SKM-1 treated with dmso at 0.1 percent for 144 hours (cell line): ENCODE results near the gene NDST3.
A peak's percentile ranks its signal among the peaks of the same experiment; 100 is the strongest.

Experiments
- DNase-seq: peaks from one replicate; lab custom pipeline; 2025; ENCODE audit not compliant: unreplicated experiment; lab: John Stamatoyannopoulos, UW

Gene NDST3

DNA sequence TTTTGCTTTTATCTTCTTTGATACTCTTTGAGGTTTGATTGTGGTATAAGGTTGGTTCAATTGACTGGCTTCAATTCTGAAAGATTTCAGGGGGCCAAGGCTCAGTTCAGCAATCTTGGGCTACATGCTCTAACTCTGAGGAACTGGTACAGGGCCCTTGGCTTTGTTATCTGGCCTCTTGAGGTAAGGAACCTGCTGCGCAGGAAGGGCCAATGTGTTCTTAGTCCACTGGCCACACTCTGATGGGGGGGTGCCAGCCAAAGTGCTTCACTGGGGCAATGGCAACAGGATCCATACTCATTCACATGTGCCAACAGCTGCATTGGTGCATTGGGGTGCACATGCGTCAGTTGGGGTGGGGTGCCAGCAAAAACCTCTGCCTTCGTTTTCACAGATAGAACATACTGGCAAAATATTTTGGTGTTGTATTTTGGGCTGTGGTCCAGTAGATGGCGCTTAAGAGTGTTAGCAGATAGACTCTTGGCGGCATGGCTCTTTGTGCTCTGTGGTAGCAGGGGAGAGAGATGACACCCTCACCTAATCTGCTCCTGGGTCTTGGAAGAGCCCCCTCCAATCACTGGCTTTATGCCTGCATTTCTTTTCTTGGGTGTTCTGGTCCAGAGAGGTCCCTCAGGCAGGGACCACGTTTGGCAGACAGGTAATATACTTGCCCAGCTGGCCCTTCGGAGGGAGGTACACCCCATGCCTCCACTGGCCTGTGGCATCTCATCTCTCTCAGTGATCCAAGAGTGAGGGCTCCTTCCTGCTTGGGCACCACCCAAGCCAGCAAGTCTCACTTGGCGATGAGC, 42.9 kb downstream of the NDST3 start:
- no peak for DNase-seq

DNA sequence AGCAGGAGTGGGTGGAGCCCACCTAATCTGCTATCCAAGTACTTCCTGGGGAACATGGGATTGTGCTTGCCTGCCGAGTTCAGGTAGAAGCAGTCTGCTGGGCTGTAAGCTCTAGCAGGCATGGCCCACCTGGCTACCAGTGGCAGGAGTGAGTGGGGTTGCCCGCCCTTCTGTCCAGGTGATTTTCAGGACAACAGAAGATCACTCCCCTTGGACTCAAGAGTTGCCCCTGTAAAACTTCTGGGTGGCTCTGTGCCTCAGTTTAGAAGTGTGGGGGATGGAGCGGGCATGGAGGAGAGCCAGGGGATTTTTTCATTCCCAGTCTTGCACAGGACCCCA, 43.5 kb downstream of the NDST3 start:
- DNase-seq = no peak

DNA sequence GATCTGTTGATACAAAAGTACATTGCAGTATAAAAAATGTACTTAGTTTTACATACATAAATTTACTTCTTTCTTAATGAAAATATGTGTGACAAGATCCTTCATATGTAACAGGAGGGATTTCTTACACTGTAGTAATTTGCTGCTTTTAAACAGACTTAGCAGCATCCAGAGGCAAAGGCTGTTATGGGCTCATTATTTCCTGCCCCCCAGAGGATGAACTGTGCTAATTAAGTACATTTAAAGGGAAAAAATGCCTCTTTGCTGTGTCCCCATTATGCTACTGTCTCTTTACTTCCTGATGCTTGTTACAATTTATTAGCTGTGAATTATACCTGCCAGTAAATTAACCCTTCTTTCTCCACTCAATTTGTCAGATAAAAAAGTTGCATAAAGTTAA, 47.1 kb downstream of the NDST3 start:
- DNase-seq = no peak

DNA sequence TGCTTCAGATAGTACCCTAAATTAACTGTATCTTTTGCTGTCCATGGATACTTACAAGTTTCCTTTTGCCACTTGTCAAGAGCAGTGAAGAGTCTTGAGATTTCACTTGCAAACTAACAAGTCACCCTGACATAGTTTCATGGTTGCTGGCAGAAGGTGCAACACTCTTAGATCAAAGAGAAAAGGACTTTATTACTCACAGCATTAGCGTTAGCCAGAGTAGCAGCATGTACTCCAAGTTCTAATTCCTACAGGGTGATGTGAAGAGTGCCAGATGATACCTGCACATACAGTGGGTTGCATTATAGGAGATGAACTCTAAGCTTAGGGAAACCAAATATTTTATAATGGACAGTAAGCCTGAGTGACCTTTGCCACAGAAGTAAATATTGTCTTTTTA, 47.9 kb downstream of the NDST3 start:
- no peak for DNase-seq

DNA sequence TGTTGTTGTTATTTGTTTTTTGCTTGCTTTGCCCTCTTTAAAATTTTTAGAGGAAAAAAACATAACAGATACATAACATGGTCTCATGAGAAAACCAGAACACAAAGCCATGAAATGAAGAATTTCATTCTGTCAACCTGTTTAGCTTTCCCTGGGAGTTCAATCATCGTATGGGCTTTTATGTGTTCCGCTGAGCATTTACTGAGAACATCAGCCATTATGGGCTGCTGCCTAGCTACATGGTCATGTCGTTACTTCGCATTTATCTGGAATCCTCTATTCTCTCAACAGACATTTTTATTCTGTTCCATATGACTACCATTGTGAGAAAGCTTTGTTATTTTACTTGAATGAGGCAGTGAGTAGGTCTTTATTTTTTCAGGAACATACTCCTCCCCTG, 51.4 kb downstream of the NDST3 start:
- DNase-seq = no peak

DNA sequence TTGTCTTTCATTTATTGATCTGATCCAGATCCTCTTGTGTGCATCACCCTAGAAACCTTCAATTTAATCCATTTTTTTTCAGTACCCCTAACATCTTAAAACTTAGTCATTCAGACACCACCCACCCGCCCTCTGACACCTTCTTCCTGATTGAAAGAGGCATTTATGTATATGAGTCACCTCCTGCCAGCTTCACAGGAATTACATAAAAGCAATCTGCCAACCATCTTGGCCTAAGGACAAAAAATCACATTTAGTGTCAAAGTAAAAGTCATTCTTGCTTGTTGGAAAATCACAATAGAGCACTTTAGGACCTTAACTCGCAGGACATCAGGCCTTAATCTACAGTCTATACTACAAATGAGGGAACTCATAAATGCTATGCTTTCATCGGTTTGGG, 52.1 kb downstream of the NDST3 start:
- DNase-seq = no peak

DNA sequence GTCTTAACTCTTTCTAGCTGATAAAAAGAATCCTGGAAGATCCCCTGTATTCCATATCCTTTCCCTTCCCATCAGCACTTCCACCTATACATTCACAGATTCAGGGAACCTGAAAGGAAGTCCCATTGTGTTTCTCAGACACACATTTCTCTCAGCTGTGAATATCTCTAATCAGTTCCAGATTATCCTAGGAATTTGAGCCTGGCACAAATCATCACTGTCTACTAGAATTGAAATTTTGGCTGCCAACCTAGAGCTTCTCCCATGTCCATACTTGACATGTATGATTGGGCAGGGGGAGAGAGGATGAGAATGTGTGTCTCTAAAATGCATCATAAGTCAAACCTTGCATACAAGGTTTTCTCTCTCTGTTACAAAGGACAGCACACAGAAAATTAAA, 53.1 kb downstream of the NDST3 start:
- DNase-seq = no peak

DNA sequence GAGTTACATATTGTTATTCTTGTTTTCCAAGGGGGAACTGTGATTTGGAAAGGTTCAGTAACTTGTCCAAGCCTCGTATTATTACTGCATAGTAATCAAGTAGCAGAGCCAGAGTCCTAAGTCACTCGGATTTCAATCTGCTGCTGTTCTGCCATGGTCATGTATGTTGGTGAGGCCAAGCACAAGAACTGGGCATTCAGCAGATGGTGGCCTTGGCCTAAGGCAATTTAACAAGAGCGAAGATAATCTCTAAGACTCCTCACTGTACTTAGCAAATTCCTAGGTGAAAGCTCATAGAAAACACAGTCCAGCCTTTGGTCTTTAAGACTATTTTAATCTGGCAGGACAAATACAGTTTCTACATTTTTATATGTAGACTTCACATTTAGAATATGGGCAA, 64.8 kb downstream of the NDST3 start:
- DNase-seq = no peak

DNA sequence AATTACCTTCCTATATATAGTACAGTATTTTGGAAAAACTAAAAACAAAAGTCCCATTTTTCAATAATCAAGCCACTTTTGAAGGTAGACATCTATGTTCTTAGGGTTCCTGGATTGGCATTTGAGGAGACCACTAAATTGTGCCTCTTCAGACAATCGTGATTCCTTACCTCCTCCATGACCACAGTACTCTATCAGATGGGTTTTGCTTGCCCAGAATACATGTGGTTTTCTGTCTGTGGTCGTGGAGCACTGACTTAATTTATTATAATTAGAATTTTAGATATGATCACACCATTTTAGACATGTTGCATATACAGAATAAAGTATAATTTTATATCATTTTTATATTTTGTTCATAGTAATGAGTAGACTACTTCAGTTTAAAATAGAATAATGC, 67.9 kb downstream of the NDST3 start:
- no peak for DNase-seq

DNA sequence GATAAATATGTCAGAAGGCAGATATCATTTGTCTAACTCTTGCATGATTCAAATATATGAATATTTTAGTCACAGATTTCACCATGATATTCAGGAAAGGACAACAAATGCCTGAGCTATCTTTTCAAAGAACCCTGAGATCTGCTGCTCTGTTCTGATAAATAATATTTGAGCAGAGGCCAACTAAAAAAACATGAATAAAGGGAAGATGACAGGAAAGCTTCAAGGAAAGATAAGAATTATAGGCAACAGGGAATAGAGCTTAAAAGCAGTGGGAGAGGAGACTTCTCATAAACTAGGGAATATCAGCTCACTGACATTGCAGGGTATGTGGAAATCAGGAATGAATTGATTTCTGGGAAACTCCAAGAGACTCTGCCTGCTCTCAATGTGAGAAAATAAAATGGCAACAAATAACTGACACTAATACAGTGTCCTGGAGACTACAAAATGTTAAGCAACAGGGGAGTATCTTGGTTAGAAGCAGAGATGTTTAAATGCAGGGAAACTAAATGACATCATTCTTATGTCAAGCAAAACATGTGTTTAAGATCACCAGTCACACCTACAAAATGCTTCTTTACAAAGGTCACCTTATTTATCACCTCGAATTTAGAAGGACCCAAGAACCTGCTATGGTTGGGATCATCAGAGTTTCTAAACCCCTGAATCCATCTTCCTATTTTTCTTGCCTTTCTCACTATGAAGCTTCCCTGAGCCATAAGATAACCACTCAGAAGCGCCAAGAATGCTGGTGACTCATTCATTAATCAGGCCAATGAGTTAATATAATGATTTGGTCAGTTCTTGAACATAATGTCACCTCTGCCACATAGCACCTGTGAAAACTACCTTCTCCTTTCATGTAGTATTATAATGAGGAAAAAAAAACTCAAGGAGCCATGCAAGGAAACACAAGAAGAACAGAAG, 78.1 kb downstream of the NDST3 start:
- no peak for DNase-seq

DNA sequence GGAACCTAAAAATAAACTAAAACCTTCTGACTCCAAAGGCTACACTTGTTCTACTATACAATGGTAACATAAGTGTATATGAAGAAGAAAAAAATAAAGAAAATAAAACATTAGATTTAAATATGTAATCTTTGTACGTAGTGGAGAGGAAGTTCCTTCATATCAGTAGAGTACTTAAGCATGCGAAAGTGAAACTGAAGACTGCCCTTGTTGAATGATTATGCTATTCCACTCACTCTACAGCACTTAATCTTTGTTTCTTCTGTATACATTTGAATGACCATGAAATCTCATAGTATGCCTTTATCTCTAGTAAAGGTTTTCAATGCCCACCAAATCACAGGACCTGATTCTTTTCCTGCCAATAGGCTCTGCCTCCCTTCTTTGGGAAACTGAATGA, 78.9 kb downstream of the NDST3 start:
- DNase-seq = no peak

DNA sequence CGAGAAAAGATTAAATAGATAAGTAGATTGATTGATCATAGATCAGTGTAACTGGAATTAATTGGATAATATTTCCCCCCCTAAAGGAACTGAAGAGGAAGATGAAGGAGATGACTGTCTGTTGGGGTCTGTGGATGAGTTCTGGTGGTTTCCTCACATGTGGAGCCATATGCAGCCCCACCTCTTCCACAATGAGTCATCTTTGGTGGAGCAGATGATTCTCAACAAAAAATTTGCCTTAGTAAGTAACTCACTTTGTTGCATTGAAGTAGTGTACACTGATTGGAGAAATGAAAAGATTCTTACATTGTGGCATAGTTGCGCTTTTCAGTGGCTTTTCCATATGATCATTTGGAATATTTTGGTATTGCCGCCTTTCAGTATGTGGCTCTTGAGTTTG, 80.4 kb downstream of the NDST3 start:
- DNase-seq = no peak

DNA sequence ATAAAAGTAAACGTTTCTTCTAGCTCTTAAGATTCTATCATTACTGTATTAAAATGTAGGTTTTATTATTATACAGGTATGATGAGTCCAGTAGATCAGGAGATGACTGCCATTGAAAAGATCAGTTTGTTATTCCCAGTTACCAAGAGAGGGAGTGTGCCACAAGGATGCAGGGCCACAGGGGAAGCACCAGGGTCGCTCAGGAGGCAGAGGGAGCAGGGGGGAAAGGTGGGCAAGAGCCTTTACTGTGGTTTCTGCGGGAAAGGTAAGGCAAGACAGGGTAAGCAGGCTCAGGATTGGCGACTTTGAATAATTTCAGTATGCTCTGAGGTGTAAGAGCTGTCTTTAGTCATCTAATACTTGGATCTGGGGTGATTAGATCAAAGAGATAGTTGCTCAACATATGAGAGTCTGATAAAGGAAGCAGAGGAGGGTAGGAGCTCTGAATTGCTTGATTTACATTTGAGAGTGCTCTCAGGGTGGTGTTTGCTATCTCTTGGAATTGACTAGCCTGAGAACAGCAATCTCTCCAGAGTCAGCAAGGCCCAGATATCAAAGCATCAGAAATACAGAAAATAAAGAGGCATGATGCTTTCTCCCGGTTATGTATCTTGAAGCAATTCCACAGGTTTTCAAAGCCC, 86.0 kb downstream of the NDST3 start:
- no peak for DNase-seq

DNA sequence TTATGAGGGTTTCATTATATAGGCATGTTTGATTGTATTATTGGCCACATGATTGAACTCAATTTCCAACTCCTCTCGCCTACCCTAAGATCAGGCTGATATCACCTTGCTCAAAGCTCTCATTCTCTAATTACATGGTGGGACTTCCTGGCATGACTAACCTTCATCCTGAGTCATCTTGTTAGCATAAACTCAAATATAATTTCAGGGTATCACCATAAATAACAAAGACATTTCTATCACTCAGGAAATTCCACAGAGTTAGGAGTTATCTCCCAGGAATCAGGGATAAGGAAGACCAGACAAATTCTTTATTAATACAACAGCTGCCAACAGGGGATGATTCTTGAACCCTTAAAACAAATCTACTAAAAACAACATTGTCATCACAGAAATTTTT, 90.7 kb downstream of the NDST3 start:
- DNase-seq = no peak

DNA sequence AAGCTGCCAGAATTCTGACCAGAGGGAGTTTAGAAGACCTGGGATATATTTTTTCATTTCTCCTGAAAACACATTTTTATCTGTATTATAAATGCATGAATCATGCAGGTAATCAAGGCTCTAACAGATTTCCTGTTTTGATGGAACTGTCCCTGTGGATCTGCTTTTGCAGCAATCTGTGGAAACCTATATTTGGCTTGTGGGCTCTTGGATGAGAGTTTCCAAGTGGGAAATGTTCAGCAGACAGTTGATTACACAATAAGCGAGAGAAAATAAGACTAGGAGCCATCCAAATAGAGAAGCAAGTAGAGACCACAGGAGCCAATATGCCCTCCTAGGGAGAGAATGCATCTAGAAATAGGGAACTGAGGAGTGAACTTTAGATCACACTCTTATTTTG, 105.0 kb downstream of the NDST3 start:
- peak; percentile 27 for DNase-seq

DNA sequence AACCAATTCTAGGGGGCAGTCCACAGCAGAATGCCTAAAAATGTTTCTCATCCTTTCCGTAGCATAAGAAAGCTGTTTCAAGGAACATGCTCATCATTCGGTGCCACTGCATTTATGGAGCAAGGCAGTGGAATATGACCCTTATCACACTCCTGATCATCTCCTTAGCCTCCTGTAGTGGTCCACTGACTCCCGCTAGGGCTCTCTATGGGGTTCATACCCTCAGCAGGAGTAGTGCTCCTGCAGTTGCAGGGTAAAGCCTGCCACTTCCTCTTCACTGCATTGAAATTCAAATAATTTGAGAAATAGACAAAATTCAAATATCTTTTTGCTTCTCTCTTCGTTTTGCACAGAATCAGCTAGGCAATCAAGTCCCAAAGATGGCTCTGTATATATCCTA, 107.0 kb downstream of the NDST3 start:
- DNase-seq = no peak

DNA sequence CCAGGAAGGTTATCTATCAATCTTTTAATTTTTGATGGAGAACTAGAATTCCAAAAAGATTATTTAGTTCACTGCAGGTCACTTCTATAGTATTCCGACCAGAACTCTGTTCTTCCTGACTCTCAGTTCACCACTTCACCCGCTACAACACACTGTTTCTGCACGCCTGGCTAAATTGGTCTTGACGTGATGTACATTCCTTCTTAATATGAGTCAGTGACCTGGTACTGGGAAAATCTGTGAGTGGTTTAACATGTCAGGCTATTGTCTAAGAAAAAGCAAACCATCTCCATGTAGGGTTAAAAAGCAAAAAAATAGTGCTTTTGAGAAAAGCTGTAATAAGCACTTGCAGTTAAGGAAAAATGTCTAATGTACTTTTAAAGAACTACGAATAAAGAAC, 120.4 kb downstream of the NDST3 start:
- DNase-seq = no peak

DNA sequence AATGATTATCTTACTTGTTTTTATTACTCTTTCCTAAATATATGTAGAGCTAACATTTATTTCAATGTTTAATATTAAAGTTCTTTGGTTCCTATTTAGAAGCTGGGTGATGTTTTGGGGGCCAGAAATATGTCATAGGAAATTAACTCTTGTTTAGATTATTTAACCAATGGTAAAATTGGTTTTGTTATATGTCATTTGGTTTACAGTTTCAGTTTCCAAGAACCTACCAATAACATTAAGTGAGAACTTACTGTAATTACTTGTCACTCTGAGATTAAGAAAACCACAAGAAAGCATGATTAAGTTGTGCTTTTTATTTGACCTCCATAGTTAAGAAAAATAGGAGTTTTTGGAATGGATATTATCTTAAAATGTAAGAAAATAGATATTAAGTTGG, 121.2 kb downstream of the NDST3 start:
- no peak for DNase-seq

DNA sequence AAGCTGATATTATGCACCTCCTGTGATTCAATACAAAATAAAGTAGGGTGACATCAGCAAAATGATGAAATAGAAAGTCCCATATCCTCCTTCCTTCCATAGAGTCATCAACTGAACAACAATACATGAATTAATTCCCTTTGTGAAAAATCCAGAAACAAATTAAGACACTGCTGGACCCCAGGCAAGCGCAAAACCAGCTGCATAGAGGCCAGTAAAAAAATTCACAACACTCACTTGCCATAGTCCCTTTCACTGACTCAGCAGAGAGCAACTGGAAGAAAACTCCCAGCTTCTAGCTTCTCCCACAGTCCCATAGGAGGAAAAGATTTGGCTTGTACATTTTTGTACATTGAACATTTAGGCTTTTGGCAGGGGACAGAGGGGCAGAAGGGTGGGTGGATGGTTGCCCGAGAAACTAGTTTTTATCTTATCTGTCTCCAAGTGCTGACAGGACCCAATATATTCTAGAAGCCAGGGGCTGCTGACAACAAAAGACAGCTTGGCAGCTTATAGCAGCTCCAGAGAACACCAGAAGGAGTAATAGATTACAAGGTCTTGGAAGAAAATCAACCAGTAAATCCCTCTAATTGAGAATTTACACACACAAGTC, 124.6 kb downstream of the NDST3 start:
- DNase-seq = no peak

DNA sequence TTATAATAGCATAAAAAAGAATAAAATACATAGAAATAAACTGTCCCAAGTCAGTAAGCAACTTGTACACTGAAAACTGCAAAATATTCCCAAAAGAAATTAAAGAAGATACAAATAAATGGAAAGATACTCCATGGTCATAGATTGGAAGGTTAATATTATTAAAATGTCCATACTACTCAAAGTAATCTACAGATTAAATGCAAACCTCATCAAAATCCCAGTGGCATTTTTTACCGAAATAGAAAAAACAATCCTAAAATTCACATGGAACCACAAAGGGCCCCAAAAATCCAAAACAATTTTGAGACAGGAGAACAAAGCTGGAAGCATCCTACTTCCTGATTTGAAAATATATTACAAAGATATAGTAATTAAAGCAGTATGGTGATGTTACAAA, 133.0 kb downstream of the NDST3 start:
- DNase-seq = no peak

DNA sequence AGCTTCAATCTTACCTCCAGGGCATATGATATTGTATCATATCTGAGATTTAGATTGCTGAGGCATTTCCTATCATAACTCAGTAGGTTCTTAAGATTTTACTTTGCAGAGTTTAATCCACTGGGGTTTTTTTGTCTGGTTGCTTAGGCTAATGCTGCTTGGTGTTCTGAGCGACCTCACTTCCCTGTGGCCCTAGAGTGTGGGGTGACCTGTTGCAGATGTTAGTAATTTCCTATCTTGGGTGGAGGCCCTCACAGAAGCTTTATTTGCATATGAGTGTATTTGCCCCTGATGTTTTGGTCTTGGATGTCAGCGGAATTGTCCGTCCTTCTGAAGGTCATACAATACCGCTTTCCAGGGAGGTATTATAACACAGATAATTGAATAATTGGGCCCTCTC, 137.1 kb downstream of the NDST3 start:
- DNase-seq = no peak

DNA sequence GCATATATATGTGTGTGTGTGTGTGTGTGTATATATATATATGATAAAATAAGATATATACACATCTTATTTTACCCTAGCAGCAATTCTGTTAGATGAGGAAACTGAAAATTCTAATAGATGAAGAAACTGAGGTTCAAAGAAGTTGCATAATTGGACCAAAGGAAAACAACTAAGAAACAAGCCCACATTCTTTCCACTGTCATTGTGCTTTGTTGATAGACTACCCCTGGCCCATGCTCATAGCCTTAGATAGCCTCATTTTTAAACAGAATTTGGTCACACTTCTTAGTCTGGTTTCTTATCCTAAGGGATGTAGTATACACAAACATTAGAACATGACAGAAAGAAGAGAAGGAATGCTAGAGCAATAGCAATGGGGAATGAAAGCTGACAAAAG, 138.8 kb downstream of the NDST3 start:
- DNase-seq = no peak
